NOMO-1 treated with dmso at 0.1 percent for 144 hours (cell line): Measurements from ENCODE around the gene PDE6G.
"Not testable (repeated sequence)": the region's sequence is repeated elsewhere in the genome, so short reads cannot be mapped to it uniquely, and the experiment has no call there.

Source experiments
- DNase-seq: peaks from one replicate; lab custom pipeline; 2025; ENCODE audit not compliant: unreplicated experiment; lab: John Stamatoyannopoulos, UW

PDE6G gene

GRCh38 chr17:81687770-81688541 is 31.6 kb upstream of the PDE6G start:
- DNase-seq = no peak

GRCh38 chr17:81686614-81687013 is 30.3 kb upstream of the PDE6G start:
- DNase-seq = no peak

- DNase-seq = no peak
Measured at GRCh38 chr17:81685108-81685507, 28.8 kb upstream of the PDE6G start.

- no peak for DNase-seq
Measured at GRCh38 chr17:81684442-81684911, 28.1 kb upstream of the PDE6G start.

- DNase-seq = peak; percentile 97
Measured at GRCh38 chr17:81683584-81684441, 27.5 kb upstream of the PDE6G start, which contains the start of the genes ARL16 and HGS. Gene ARL16, minus strand, starts transcription at chr17:81683797. Its CDS starts 44 bp downstream, at chr17:81683753. Gene HGS, plus strand, starts transcription at chr17:81684011. Its CDS starts 56 bp downstream, at chr17:81684067.

- DNase-seq = no peak
Measured at GRCh38 chr17:81683208-81683583, 26.9 kb upstream of the PDE6G start.

- no peak for DNase-seq
Measured at GRCh38 chr17:81682565-81683207, 26.3 kb upstream of the PDE6G start.

GRCh38 chr17:81681672-81682071 is 25.3 kb upstream of the PDE6G start:
- DNase-seq = no peak

GRCh38 chr17:81680150-81680549 is 23.8 kb upstream of the PDE6G start:
- DNase-seq = no peak

GRCh38 chr17:81676906-81677305 is 20.6 kb upstream of the PDE6G start:
- DNase-seq = no peak

- not testable (repeated sequence) for DNase-seq
Measured at GRCh38 chr17:81675515-81676221, 19.3 kb upstream of the PDE6G start.

- DNase-seq = no peak
Measured at GRCh38 chr17:81673561-81674258, 17.4 kb upstream of the PDE6G start.

GRCh38 chr17:81672954-81673353 is 16.6 kb upstream of the PDE6G start:
- DNase-seq = no peak

- no peak for DNase-seq
Measured at GRCh38 chr17:81672504-81672903, 16.2 kb upstream of the PDE6G start.

- DNase-seq = peak; percentile 26
Measured at GRCh38 chr17:81667754-81668153, 11.4 kb upstream of the PDE6G start.

GRCh38 chr17:81666342-81667191 is 10.2 kb upstream of the PDE6G start, which contains the start of the genes CCDC137 and OXLD1:
Gene CCDC137, plus strand, starts transcription at chr17:81666737. Its CDS starts 30 bp downstream, at chr17:81666767.
Gene OXLD1, minus strand, starts transcription at chr17:81666605. Its CDS starts 28 bp downstream, at chr17:81666577.
- peak; percentile 93 for DNase-seq

- DNase-seq = no peak
Measured at GRCh38 chr17:81666092-81666341, 9.7 kb upstream of the PDE6G start.

- DNase-seq = no peak
Measured at GRCh38 chr17:81665205-81666091, 9.1 kb upstream of the PDE6G start.
